ENCODE data around the gene CDS1.
"Not testable (repeated sequence)": the region's sequence is repeated elsewhere in the genome, so short reads cannot be mapped to it uniquely, and the experiment has no call there.

Gene CDS1

DNA sequence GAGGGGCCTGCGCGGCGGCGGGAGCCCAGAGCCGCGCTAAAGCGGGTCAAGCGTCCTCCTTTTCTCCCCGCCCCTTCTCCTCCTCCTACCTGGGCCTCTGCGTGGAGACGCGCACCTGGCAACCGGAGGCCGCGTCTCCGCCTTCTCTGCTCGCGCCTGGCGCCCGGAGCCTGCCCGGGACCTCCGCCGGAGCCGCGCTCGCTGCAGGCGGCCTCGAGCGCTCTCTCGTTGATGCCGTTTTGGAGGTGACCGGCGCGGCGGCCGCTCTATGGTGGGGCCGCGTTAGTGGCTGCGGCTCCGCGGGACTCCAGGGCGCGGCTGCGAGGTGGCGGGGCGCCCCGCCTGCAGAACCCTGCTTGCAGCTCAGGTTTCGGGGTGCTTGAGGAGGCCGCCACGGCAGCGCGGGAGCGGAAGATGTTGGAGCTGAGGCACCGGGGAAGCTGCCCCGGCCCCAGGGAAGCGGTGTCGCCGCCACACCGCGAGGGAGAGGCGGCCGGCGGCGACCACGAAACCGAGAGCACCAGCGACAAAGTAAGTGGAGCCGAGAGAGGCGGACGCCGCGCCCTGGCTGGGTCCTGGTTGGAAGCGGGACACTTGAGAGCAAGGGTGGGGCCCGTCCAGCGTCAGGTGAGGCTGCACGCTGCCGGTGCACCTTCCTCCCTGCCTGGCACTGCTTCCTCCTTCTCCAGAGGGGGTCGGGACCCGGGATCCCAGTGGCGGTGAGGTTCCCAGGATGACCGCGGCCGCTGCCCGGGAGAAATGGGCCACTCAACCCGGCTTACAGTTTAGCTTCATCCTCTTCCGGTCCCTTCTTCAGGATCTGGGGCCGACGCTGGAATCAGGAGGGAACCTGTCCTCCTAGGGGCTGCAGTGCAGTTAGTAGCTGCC lies at the start of gene CDS1:
TSS of gene CDS1 (plus strand) at position 140 of the 888 bp plus-strand sequence. CDS start at position 415, 275 bp downstream.
- DNase-seq: peak; percentile 10

DNA sequence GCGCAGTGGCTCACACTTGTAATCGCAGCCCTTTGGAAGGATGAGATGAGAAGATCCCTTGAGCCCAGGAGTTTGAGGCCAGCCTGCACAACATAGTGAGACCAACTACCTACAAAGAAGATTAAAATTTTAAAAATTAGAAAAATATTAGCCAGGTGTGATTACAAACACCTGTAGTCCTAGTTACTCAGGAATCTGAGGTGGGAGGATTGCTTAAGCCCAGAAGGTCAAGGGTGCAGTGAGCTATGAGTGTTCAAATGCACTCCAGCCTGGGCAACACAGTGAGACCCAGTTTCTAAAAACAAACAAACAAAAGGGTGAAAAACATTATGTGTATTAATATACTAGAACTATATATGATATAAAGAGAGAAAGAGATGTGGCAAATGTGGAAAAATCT lies 47.0 kb upstream of the CDS1 start:
- DNase-seq: no peak

DNA sequence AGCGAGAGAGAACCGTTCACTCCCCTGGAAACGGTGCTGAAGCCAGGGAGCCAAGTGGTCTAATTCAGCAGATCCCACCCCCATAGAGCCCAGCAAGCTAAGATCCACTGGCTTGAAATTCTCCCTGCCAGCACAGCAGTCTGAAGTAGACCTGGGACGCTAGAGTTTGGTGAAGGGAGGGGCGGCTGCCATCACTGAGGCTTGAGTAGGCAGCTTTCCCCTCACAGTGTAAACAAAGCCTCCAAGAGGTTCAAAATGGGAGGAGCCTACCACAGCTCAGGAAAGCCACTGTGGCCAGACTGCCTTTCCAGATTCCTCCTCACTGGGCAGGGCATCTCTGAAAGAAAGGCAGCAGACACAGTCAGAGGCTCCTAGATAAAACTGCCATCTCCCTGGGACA lies 37.8 kb upstream of the CDS1 start:
- no peak for DNase-seq

DNA sequence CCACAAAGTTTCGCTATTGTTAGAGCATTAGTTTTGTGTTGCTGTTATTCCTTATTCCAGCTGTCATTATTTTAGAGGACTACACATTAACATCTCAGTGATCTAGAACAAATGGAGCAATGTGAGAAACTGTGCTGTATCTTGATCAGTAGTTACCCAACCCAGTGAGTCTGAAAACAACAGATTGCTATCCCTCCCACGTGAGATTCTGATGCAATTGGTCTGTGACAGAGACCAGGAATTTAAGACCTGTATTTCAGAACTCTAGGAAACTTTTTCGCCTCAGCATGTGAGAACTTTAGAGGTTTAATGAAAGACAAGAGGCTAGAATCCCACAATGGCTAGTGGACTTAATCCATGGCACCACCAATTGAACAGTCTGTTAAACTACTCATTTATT lies 35.7 kb upstream of the CDS1 start:
- DNase-seq: peak; percentile 39

DNA sequence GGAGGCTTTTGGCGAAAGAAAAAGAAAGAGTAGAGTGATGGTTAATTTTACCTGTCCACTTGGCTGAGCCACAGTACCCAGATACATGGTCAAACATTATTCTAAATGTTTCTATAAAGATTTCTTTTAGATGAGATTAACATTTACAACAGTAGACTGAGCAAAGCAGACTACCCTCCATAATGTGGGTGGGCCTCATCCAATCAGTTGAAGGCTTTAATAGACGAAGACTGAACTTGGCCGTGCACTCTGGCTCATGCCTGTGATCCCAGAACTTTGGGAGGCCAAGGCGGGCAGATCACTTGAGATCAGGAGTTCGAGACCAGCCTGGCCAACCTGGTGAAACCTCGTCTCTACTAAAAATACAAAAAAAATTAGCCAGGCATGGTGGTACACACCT lies 33.7 kb upstream of the CDS1 start:
- DNase-seq: not testable (repeated sequence)

DNA sequence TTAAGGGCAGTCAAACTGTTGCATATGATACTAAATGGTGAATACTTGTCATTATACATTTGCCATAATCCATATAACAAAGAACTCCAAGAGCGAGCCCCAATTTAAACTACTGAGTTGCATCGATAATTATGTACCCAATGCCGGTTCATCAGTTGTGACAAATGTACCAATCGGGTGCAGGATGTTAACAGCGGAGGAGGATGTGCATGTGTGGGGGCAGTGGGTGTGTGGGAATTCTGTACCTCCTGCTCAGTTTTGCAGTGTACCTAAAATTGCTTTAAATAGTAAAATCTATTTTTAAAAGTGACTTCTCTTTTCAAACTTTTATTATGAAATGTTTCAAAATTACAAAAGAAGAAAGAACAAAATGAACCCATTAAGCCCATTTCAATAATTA lies 20.8 kb upstream of the CDS1 start:
- DNase-seq: no peak

DNA sequence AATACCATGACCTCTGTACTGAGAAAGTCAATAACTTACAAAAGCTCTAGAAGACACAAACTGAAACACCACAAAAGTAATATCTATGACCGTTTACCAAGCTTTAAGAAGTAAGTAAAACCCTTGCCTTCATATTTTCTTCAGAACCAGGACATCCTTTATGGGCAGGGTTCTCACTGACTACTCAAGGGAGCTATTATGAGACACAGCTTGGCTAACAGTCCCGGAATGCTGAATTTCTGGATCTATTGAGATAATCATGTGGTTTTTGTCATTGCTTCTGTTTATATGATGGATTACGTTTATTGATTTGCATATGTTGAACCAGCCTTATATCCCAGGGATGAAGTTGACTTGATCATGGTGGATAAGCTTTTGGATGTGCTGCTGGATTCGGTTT lies 19.9 kb upstream of the CDS1 start:
- no peak for DNase-seq

DNA sequence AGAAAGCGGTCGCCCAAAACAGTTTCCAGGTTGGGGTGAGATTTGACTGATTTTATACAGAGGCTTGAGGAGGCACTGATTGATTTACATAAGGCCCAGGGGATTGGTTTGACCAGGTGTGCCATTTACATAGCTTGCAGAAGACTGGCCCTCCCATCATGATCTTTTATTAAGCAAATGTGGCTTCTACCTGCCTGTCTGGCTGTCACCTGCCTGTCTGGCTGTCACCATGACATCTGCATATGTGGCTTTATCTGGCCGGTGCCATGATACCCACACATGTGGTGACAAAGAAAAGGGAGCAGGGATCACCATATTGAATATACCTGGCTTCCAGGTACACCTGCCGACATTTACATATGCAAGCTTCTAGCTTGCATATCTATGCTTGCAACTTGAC lies 17.0 kb upstream of the CDS1 start:
- DNase-seq: no peak

DNA sequence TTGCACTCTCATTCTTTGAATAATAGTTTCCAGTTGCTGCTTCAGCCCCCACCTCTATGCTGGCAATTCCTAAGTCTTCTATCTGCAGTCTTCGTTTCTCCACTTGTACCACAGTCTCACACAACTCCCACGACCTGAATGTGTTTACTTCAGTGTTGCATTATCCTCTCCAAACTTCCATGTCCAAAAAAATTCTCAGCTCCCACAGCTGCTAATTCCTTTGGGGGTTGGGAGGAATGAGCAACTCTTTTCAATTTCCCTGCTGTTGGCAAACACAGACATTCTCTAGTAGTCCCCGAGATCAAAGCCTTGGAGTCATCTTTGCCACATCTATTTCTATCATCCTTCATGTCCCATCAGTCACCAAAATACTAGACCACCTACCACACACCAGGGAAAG lies 14.4 kb upstream of the CDS1 start:
- no peak for DNase-seq

DNA sequence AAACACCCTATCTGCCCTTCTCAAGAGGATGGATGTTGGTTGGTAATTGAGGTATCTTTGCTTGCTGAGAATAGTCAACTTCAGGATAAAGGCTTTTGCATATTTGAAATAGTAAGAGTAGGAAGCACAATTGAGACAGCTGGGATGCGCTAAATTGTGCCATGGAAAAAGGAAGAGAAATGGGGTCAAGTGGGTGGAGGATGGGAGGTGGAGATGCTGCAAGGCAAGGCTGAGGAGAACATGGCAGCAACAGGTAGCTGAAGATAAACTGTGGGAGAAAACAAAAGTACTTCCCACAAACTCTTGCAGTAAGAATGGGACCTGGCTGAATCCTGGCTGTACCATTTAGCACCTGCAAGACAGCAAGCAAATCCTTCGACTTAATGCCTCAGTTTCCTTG lies 13.9 kb upstream of the CDS1 start:
- no peak for DNase-seq

DNA sequence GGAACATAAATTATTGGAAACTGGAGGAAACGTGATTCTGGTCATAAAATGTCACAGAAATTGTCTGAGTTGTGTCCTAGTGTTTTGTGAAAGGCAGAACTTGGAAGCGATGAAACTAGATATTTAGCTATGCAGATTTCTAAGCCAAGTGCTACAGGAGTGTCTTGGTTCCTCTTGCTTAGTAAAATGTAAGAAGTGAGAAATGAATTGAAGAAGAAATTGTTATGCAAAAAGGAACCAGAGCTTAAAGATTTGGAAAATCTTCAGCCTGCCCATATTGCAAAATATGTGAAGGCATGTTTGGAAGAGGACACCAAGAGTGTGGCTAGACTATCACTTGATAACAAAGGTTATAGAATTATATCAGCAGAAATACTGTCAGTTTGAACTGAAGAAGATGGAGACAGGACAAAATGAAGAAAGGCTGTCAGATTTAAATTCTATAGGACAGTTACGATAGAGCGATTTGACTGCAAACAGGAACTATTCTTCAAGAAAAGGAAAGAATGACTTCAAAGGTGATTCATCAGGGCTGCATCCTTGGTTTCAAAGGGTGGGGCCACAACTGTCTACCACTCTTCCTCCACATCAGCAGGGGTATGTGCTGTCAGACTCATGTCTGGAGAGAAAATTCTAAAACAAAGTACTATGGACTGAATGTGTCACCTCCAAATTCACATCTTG lies 9.4 kb upstream of the CDS1 start:
- peak; percentile 95 for DNase-seq

DNA sequence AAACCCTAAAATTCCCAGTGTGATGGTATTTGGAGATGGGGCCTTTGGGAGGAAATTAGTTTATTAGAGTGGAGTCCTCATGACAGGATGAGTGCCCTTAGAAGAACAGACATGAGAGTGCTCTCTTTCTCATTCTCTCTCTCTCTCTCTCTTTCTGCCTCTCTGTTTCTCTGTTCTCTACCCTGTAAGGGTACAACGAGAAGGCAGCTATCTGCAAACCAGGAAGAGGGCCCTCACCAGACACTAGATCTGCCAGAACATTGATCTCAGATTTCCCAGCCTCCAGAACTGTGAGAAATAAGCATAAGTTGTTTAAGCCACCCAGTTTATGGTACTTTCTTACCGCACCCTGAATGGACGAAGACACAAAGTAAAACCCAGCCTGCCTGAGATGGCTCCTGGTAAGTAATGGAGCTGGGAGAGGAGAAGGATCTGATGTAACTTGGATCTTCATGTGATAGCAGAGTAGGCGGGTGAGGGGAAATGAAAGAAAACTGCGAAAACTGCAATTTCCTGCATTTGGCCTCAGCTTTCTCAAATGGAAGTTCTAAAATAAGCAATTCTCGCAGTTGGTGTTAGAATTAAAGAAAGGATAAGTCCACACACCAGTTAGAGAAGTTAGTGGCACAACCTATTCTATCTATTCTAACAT lies 8.7 kb upstream of the CDS1 start:
- peak; percentile 94 for DNase-seq

DNA sequence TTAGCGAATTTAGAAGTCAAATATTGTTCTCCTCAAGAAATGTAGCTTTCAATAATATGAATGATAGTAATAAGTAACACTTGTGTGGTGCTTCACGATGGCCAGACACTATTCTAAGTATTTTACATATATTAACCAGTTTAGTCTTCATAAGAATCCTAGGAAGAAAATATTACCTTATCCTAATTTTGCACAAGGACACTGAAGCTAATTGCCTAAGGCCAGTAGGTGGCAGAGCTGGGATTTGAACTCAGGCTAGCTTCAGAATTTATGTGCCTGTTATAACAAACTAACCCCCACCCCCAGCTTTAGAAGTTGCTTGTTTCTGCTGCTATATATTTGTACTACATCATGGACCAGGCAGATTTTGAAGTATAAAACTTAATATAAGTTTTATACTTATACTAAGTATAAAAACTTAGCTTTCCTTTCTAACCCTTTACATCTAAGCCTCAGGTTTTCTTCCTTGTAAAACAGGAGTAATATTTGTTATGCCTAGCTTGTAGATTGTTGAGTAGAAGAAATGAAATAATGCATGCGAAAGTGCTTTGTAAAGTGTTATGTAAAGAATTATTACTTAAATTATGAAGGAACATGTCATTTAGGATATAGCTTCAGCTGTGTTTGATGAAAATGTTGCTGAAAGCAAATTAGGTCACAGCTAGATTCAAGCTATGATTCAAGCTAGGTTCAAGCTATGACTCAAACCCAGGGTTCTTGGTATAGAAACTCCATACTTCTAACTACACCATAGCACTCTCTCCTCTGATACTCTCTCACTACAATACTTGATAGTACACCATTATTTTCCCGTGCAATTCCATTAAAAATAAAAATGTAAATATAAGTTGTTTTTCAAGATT lies 4.2 kb upstream of the CDS1 start:
- peak; percentile 59 for DNase-seq

DNA sequence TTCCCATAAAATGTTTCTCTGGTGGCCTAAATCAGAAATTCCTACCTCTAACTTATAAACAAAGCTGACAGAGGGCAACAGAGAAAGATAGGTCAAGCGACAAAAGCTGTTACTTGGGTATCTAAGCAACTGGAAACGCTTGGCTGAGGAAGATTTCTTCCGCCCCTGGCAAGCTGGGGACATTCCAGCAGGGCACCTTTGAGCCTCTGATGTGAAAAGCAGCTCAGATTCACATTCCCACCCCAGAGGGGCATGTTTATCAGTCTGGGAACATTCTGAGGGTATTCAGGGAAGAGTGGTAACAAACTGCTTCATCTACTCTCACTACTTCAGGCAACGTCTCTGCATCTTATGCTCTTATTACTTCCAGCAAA lies 3.5 kb upstream of the CDS1 start:
- DNase-seq: no peak

DNA sequence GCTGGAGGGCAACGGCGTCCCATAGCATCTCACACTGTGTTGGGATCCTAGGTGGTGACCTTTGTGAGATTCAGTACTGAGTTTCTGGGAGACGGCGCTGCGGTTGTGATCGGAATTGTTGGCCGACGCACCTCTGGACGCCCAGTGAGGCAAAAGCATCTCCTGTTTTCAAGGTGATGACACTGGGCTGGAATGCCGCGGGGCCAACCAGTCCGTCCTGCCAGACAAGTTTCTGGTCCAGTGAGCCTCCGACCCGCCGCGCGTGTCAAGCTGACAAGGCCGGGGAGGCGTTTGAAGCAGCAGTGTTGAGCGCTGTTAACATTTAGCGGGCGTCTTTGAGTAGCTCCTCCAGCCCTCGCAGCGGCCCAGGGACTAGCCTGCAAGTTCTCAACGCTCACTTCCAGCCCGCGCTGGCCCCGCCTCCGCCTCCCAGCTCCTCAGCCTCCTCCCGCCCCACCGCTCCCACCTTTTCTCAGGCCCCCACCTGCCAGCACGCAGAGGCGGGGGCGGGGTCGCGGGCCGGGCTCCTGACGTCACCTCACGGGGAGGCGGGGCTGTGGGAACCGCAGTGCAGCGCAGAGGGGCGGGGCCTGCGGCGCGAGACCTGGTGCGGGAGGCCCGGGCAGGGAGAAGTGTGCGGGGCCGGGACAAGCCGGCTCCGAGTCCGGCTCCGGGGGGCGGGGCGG lies 482 bp upstream of the CDS1 start:
- peak; percentile 67 for DNase-seq

DNA sequence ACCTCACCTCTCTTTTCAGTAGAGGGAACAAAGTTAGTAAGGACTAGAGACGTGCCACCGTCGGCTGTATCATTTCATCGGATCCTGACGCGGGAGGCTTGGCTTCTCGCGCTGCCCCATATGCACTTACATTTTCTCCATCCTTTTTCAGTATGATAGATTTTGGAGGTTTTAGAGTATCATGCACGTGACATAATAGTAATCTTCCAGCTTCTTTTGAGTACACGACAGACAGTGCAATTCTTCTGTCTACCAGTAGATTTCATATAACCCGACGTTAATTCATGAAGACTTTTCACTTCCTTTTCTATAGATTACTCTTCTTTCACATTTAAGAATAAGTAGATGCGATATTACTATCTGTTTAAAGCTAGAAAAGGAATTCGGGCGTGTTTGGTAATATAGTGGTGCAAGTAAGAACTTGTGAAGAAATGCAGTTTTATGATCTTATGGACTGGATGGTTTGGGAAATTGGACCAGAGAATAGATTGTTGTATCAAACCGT lies 1.0 kb downstream of the CDS1 start:
- DNase-seq: peak; percentile 69

DNA sequence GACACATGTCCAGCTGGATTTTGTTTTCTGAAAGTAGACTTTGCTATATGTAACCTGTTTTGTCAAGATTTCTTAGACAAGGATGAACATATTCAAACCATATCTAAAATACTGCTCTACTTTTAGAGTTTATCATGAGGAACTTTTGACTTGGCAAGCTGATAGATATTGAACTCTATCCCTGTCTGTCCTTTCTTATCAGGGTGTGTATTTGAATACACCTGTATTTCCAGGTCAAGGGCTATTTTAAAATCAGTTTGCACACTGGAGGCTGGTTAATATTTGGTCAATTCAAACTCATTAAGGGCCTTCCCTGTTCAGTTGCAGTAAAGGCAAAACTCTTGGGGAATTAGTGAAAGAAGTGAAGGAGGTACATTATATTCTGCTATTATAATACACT lies 2.3 kb downstream of the CDS1 start:
- DNase-seq: no peak

DNA sequence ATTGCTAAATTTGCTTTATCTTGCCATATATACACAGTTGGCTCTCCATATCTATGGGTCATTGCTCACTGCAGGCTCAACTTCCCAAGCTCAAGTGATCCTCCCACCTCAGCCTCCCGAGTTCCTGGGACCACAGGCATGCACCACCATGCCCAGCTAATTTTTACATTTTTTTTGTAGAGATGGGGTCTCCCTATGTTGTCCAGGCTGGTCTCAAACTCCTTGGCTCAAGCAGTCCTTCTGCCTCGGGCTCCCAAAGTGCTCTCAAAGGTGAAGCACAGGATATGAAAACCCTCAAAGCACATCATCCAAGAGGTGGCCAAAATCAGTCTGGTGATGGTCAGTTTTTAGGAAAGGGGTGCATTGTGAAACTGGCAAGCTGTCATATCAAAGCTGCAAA lies 11.8 kb downstream of the CDS1 start:
- DNase-seq: no peak

DNA sequence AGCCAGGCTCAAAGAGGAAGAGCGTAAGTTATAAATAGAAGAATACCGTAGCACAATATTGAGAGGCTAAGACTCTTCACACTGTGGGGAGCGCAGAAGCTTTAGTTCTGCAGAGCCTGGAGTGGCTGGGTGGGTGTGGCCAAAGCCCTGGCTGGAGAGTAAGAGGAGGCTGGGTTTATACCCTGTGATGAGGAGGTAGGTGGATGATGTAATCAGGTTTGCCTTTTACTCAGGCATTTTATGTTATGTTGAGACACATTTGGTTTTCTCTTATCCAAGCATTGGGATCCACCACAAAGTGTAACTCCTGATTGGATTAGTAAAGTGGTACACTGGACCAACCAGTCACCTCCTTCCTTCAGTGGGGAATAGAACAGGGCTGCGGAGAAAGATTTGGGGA lies 13.9 kb downstream of the CDS1 start:
- DNase-seq: peak; percentile 30

DNA sequence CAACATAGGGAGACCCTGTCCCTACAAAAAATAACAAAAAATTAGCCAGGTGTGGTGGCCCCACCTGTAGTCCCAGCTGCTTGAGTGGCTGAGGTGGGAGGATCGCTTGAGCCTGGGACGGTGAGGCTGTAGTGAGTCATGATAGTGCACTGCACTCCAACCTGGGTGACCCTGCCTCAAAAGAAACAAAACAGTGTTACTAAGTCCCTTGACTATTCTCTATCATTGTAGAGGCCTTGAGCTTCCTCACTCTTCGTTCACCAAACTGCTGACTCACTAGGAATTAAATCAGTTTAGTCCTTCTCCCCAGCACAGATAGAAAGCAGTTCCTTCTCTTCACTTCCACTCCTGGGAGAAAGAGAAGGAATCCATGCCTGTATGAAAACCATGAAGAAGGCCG lies 14.5 kb downstream of the CDS1 start:
- no peak for DNase-seq

DNA sequence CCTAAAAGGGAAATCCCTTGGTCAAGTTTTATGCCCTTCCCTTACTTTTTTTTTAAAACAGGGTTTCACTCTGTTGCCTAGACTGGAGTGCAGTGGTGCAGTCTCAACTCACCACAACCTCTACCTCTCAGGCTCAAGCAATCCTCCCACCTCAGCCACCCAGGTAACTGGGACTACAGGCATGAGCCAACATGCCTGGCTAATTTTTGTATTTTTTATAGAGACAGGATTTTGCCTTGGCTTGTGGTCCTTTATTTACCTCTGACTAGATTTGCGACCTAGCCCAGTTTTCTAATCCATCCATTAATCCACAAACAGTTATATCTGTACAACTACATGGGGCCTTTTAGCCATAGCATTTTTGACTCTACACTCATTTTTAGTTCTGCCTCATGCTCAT lies 23.7 kb downstream of the CDS1 start:
- no peak for DNase-seq

DNA sequence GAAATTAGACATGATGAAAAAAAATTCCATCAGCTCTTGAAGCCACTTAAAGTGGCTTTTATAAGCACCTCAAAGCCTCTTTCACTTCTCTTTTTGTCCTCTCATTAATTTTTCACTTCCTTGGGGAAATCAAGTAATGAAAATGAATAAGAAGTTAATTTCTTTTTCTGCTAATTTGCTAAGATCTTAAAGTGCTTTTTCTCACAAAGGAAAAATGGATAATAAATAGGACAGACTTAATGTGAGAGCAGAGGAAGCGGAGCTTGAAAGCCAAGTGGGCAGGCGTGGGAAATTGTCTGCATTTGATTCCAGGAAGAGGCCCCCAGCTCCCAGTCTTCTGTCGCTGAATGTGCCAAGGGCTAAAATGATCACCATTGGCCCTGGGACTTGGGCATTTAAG lies 28.6 kb downstream of the CDS1 start:
- no peak for DNase-seq

Measured in inflammatory macrophage treated with lipopolysaccharide for 4 hours (primary cell).